OCI-LY7 (cell line): ENCODE measurements around the gene TPX2. TPM values are rescaled to one million over a fixed set of nuclear protein-coding genes. Genes with fewer than 3 reads are reported as not detected.

Experiments
- BruUV-seq: library from RNA; stranded (reverse); fragments of 400-500 nt; replicated peaks from 2 replicates; lab custom pipeline; 2021; lab: Mats Ljungman, UMichigan
- CTCF ChIA-PET: fragments of 300-600 bp; sonication (Branson Sonifier 250); formaldehyde crosslinking; loops from one replicate; lab custom pipeline; 2022; ENCODE audit warnings: antibody characterized with exemption; ENCODE audit not compliant: unreplicated experiment; lab: Charles Lee
- POLR2A ChIA-PET: fragments of 300-600 bp; sonication (Branson Sonifier 250); formaldehyde crosslinking; loops from one replicate; lab custom pipeline; 2022; ENCODE audit warnings: antibody characterized with exemption; lab: Charles Lee
- DNase-seq: peaks from one replicate; pipeline ENCODE4 v3.0.0-alpha.2; 2015; ENCODE audit warnings: low spot score
- H2AFZ ChIP-seq: fragments of 200-600 bp; sonication (generic), shearing (Covaris generic); 2 replicates; pipeline ENCODE4 v1.6.1; 2014; ENCODE audit warnings: mild to moderate bottlenecking, antibody characterized with exemption, low read length, moderate library complexity
- H3K27ac ChIP-seq: fragments of 200-600 bp; sonication (generic); 2 replicates; pipeline ENCODE4 v1.5.1; 2014; ENCODE audit warnings: mixed run types, low read depth, mild to moderate bottlenecking, moderate library complexity, low read length, inconsistent platforms; ENCODE audit not compliant: poor library complexity, severe bottlenecking
- H3K36me3 ChIP-seq: fragments of 200-600 bp; sonication (generic); 2 replicates; pipeline ENCODE4 v1.6.1; 2014; ENCODE audit warnings: mild to moderate bottlenecking, antibody characterized with exemption, low read length, moderate library complexity, mixed read lengths; ENCODE audit not compliant: insufficient read depth
- H3K4me1 ChIP-seq: fragments of 200-600 bp; sonication (generic); 2 replicates; pipeline ENCODE4 v1.5.1; 2014; ENCODE audit warnings: mild to moderate bottlenecking, low read length; ENCODE audit not compliant: insufficient read depth, poor library complexity, severe bottlenecking
- H3K4me2 ChIP-seq: fragments of 200-600 bp; sonication (generic); 2 replicates; pipeline ENCODE4 v1.6.1; 2014; ENCODE audit warnings: mild to moderate bottlenecking, low read length
- H3K4me3 ChIP-seq: fragments of 200-600 bp; sonication (generic); 2 replicates; pipeline ENCODE4 v1.5.1; 2014; ENCODE audit warnings: mild to moderate bottlenecking, low read depth, low read length; ENCODE audit not compliant: poor library complexity, severe bottlenecking
- H3K79me2 ChIP-seq: fragments of 200-600 bp; sonication (generic); 2 replicates; pipeline ENCODE4 v1.6.1; 2016; ENCODE audit warnings: low read depth, mild to moderate bottlenecking, low read length, moderate library complexity, mixed read lengths; ENCODE audit not compliant: insufficient read depth
- H3K9me2 ChIP-seq: fragments of 200-600 bp; sonication (generic); 2 replicates; pipeline ENCODE4 v1.6.1; 2016; ENCODE audit warnings: mild to moderate bottlenecking, low read length, mixed read lengths; ENCODE audit not compliant: insufficient read depth
- H3K9me3 ChIP-seq: fragments of 200-600 bp; sonication (generic); 2 replicates; pipeline ENCODE4 v1.6.1; 2014; ENCODE audit warnings: mild to moderate bottlenecking, mixed run types, low read length, mixed read lengths
- H4K20me1 ChIP-seq: fragments of 200-600 bp; sonication (generic); 2 replicates; pipeline ENCODE4 v1.6.1; 2014; ENCODE audit warnings: mild to moderate bottlenecking, antibody characterized with exemption, low read length, moderate library complexity, mixed read lengths; ENCODE audit not compliant: insufficient read depth
- CTCF ChIP-seq: fragments of 200-600 bp; sonication (generic); conservative IDR thresholded peaks from 2 replicates; pipeline ENCODE4 v1.5.1; 2014; ENCODE audit warnings: mild to moderate bottlenecking, antibody characterized with exemption, low read length, moderate library complexity, mixed read lengths
- EZH2phosphoT487 ChIP-seq: fragments of 200-600 bp; sonication (generic); IDR thresholded peaks from 2 replicates; pipeline ENCODE4 v1.6.1; 2018; ENCODE audit warnings: low read depth, borderline replicate concordance, mild to moderate bottlenecking, mixed run types, antibody characterized with exemption, low read length, moderate library complexity, mixed read lengths
- intact Hi-C: fragments of 100-400 bp; cut with micrococcal nuclease; formaldehyde crosslinking; loops from one replicate; pipeline ENCODE4 v1.10.0; 2022; ENCODE audit not compliant: unreplicated experiment
- total RNA-seq, 2 experiments: library from RNA; depleted of rRNA in 1 of 2; stranded (reverse); fragments of >200 nt in 1 of 2; shearing (Covaris generic) in 1 of 2; gene quantifications; 2 replicates each; pipeline ENCODE4 v1.2.3, GENCODE V29; 2014 to 2022

Gene TPX2
- total RNA-seq, 2 experiments from 2014 or later, result 121 to 173 TPM

- Histone ChIP-seq H3K27ac (peak overlapping the region; percentile 58), H2AFZ (no peak overlapping the region), H3K79me2 (peaks cover 78% of the 10 kb centered on the region; the same call in 1 of the 2 replicates), H3K9me3 (no peaks in the 10 kb centered on the region), H3K4me3 (peak overlapping the region; percentile 37), H3K36me3 (peaks cover 70% of the 10 kb centered on the region), H3K4me2 (peak overlapping the region; percentile 62), H4K20me1 (no peaks in the 10 kb centered on the region), H3K4me1 (peaks cover 48% of the 10 kb centered on the region), H3K9me2 (no peaks in the 10 kb centered on the region)
- CTCF ChIA-PET, result interaction anchor here (0.6 to 1.6 kb wide), 4 partner anchors 12 to 37 kb away, joined by 3 to 10 read pairs (median 4); partner anchors contain the start of gene BCL2L1
- intact Hi-C loops, result no loop called here
- peak; percentile 70 for DNase-seq
- TF ChIP-seq EZH2phosphoT487 (no peak), CTCF (no peak)
- POLR2A ChIA-PET, result interaction anchor here (0.6 to 5.5 kb wide), 11 partner anchors 8 to 40 kb away, joined by 3 to 31 read pairs (median 8); partner anchors contain the start of gene BCL2L1
- no TSS peak for BruUV-seq
These were observed 40.0 kb upstream of the TPX2 start for GRCh38 chr20:31698803-31699718.

GRCh38 chr20:31699801-31700728 lies 39.0 kb upstream of the TPX2 start:
- TF ChIP-seq EZH2phosphoT487 (no peak), CTCF (no peak)
- TSS peak; percentile 11 for BruUV-seq
- Histone ChIP-seq H3K36me3 (peaks cover 80% of the 10 kb centered on the region), H4K20me1 (no peaks in the 10 kb centered on the region), H3K27ac (peak overlapping the region; percentile 58), H3K4me3 (peak overlapping the region; percentile 37), H2AFZ (no peak overlapping the region), H3K4me1 (peaks cover 47% of the 10 kb centered on the region), H3K9me3 (no peaks in the 10 kb centered on the region), H3K4me2 (peak overlapping the region; percentile 62), H3K79me2 (peaks cover 78% of the 10 kb centered on the region), H3K9me2 (no peaks in the 10 kb centered on the region)
- no peak for DNase-seq
- ChIA-PET CTCF (interaction anchor here (0.6 to 1.6 kb wide), 3 partner anchors 11 to 35 kb away, joined by 3 to 10 read pairs (median 4); partner anchors contain the start of gene BCL2L1), POLR2A (interaction anchor here (0.6 to 5.5 kb wide), 8 partner anchors 8 to 39 kb away, joined by 3 to 31 read pairs (median 6); partner anchors contain the start of gene BCL2L1)
- intact Hi-C loops, result no loop called here
